ENCODE measurements around the gene CDKL4.
"Not testable (repeated sequence)": the region's sequence is repeated elsewhere in the genome, so short reads cannot be mapped to it uniquely, and the experiment has no call there.

CDKL4 gene

GRCh38 chr2:39140948-39141333, 102.8 kb downstream of the CDKL4 start:
- H3K27ac ChIP-seq (ENCODE audit: extremely low read depth, low read depth, low read length); H3K4me3 ChIP-seq (ENCODE audit: low read depth, low read length); POLR2A ChIA-PET; H3K36me3 ChIP-seq (ENCODE audit: control insufficient read depth in 2 of 2, insufficient read depth in 1 of 2, low read length in 2 of 2); H3K9me3 ChIP-seq (ENCODE audit: control insufficient read depth, insufficient read depth, low read depth, low read length); H3K4me1 ChIP-seq (ENCODE audit: control insufficient read depth, insufficient read depth, low read length): not testable (repeated sequence)
- 0 out of 2 replicates have a peak, but pooled peaks have one; percentile 3 for TF ChIP-seq ZNF335 (tag by site-specific recombination; conservative IDR thresholded peaks at IDR 0.05)
- peak; percentile 31; the same call in 1 of the 2 replicates for TF ChIP-seq PRDM10 (tag by site-specific recombination; IDR thresholded peaks at IDR 0.05)
- CTCF ChIA-PET, result interaction anchor here (0.6 to 1.5 kb wide), 2 partner anchors 16 to 52 kb away, joined by 3 to 7 read pairs; no protein-coding TSS in a partner anchor

- ChIA-PET POLR2A (interaction anchor here (1.5 kb wide), 2 partner anchors 14 to 20 kb away, joined by 3 to 6 read pairs; partner anchors contain the start of gene SOS1), CTCF (interaction anchor here (0.6 to 1.5 kb wide), 2 partner anchors 16 to 51 kb away, joined by 3 to 7 read pairs; no protein-coding TSS in a partner anchor)
- Histone ChIP-seq H3K36me3 (ENCODE audit: control insufficient read depth in 2 of 2, insufficient read depth in 1 of 2, low read length in 2 of 2) (no peaks in the 10 kb centered on the region), H3K4me1 (ENCODE audit: control insufficient read depth, insufficient read depth, low read length) (peaks cover 10% of the 10 kb centered on the region), H3K27ac (ENCODE audit: extremely low read depth, low read depth, low read length) (no peak overlapping the region), H3K9me3 (ENCODE audit: control insufficient read depth, insufficient read depth, low read depth, low read length) (no peaks in the 10 kb centered on the region), H3K4me3 (ENCODE audit: low read depth, low read length) (no peak overlapping the region)
- TF ChIP-seq ZNF335 (tag by site-specific recombination; conservative IDR thresholded peaks at IDR 0.05), result 0 out of 2 replicates have a peak, but pooled peaks have one; percentile 0
- TF ChIP-seq OSR2 (tag by site-specific recombination; IDR thresholded peaks at IDR 0.05), result no peak
- TF ChIP-seq SCRT2 (tag by site-specific recombination; IDR thresholded peaks at IDR 0.05), result peak; percentile 29; the same call in 1 of the 2 replicates
Measured at GRCh38 chr2:39140322-39140847, 103.4 kb downstream of the CDKL4 start.

- Histone ChIP-seq H3K4me1 (ENCODE audit: control insufficient read depth, insufficient read depth, low read length) (peaks cover 10% of the 10 kb centered on the region), H3K36me3 (ENCODE audit: control insufficient read depth in 2 of 2, insufficient read depth in 1 of 2, low read length in 2 of 2) (no peaks in the 10 kb centered on the region), H3K4me3 (ENCODE audit: low read depth, low read length) (no peak overlapping the region), H3K9me3 (ENCODE audit: control insufficient read depth, insufficient read depth, low read depth, low read length) (no peaks in the 10 kb centered on the region), H3K27ac (ENCODE audit: extremely low read depth, low read depth, low read length) (peak overlapping the region; percentile 10; the same call in 1 of the 2 replicates)
- ChIA-PET CTCF (interaction anchor here (0.6 to 1.5 kb wide), 2 partner anchors 15 to 70 kb away, joined by 4 to 7 read pairs; no protein-coding TSS in a partner anchor), POLR2A (interaction anchor here (1.5 kb wide), 2 partner anchors 13 to 19 kb away, joined by 3 to 6 read pairs; partner anchors contain the start of gene SOS1)
- TF ChIP-seq ZNF112 (tag by site-specific recombination; IDR thresholded peaks at IDR 0.05) (no peak), ZNF514 (tag by site-specific recombination; IDR thresholded peaks at IDR 0.05) (no peak), ZNF394 (tag by site-specific recombination; IDR thresholded peaks at IDR 0.05; ENCODE audit: borderline replicate concordance) (peak; percentile 33; the same call in 1 of the 2 replicates), ZNF324 (tag by site-specific recombination; IDR thresholded peaks at IDR 0.05) (no peak), ZBTB8A (tag by site-specific recombination; IDR thresholded peaks at IDR 0.05) (no peak), EGR2 (tag by site-specific recombination; IDR thresholded peaks at IDR 0.05; ENCODE audit: low read depth) (no peak), KLF7 (tag by site-specific recombination; IDR thresholded peaks at IDR 0.05; ENCODE audit: borderline replicate concordance) (no peak), BCL11A (tag by site-specific recombination; IDR thresholded peaks at IDR 0.05; ENCODE audit: low read depth) (no peak), RBAK (tag by site-specific recombination; IDR thresholded peaks at IDR 0.05) (no peak), ZNF148 (tag by site-specific recombination; IDR thresholded peaks at IDR 0.05; ENCODE audit: borderline replicate concordance) (no peak), PRDM6 (tag by site-specific recombination; IDR thresholded peaks at IDR 0.05) (peak; percentile 72), ZNF248 (tag by site-specific recombination; IDR thresholded peaks at IDR 0.05) (no peak), ZNF169 (tag by site-specific recombination; IDR thresholded peaks at IDR 0.05) (no peak), MZF1 (tag by site-specific recombination; IDR thresholded peaks at IDR 0.05; ENCODE audit: borderline replicate concordance) (no peak), ZNF843 (tag by site-specific recombination; IDR thresholded peaks at IDR 0.05) (peak; percentile 52), ZNF585B (tag by site-specific recombination; IDR thresholded peaks at IDR 0.05) (no peak), ZNF335 (tag by site-specific recombination; conservative IDR thresholded peaks at IDR 0.05) (0 out of 2 replicates have a peak, but pooled peaks have one; percentile 15), SALL2 (tag by site-specific recombination; IDR thresholded peaks at IDR 0.05; ENCODE audit: borderline replicate concordance) (no peak), ZNF558 (tag by site-specific recombination; IDR thresholded peaks at IDR 0.05) (0 out of 2 replicates have a peak, but pooled peaks have one; percentile 26)
Measured at GRCh38 chr2:39139511-39140237, 104.1 kb downstream of the CDKL4 start.
